B cell (primary cell): ENCODE data around the gene BNIP5. TPM values are rescaled to one million over a fixed set of nuclear protein-coding genes. Genes with fewer than 3 reads are reported as not detected.

ENCODE experiments used
- ATAC-seq: fragments of 200-7000 bp; cut with Tn5 transposase; one replicate; pipeline ENCODE4 v1.10.0; 2021; ENCODE audit warnings: low read depth, mild to moderate bottlenecking, moderate number of reproducible peaks, moderate library complexity
- CTCF ChIA-PET: fragments of 350-600 bp; sonication (Branson Sonifier 250); formaldehyde crosslinking; loops from one replicate; lab custom pipeline; 2021; ENCODE audit warnings: antibody characterized with exemption, inconsistent platforms; lab: Charles Lee
- POLR2A ChIA-PET: fragments of 350-600 bp; sonication (Branson Sonifier 250); formaldehyde crosslinking; loops from one replicate; lab custom pipeline; 2021; ENCODE audit warnings: antibody characterized with exemption; lab: Charles Lee
- DNase-seq: peaks from one replicate; pipeline ENCODE4 v3.0.0; 2013
- H2AFZ ChIP-seq: 2 replicates; pipeline ENCODE4 v1.6.1; 2012; ENCODE audit warnings: mild to moderate bottlenecking, low read depth, low read length; ENCODE audit not compliant: insufficient read depth, poor library complexity, severe bottlenecking
- H3K27ac ChIP-seq, 2 donors: 1 replicate in 1 of 2; 2 replicates in 1 of 2; pipeline ENCODE4 v1.5.1; 2012 to 2013; ENCODE audit warnings: low read length in 2 of 2, mild to moderate bottlenecking in 2 of 2, moderate library complexity in 1 of 2
- H3K27me3 ChIP-seq, 4 experiments: fragments of 200-600 bp in 1 of 4; sonication (generic) in 1 of 4; replicated peaks in 1 of 4; 1 replicate in 2 of 4; 2 replicates in 2 of 4; pipeline versions ENCODE4 v1.6.1 to v1.7.0; 2013 to 2016; ENCODE audit warnings: low read length in 3 of 4, mild to moderate bottlenecking in 2 of 4, mixed read lengths in 1 of 4, moderate library complexity in 1 of 4; ENCODE audit not compliant: insufficient read depth in 4 of 4, control insufficient read depth in 3 of 4; ENCODE audit errors: control extremely low read depth in 1 of 4
- H3K36me3 ChIP-seq, 2 experiments: replicated peaks in 1 of 2; 1 replicate in 1 of 2; 2 replicates in 1 of 2; pipeline versions ENCODE4 v1.6.1 to v1.7.1; 2013; ENCODE audit warnings: low read length in 1 of 2; ENCODE audit not compliant: insufficient read depth in 2 of 2, control insufficient read depth in 1 of 2; ENCODE audit errors: control extremely low read depth in 1 of 2, extremely low read depth in 1 of 2
- H3K4me1 ChIP-seq, 2 donors: fragments of 200-600 bp in 1 of 2; sonication (generic) in 1 of 2; 1 replicate in 1 of 2; 2 replicates in 1 of 2; pipeline versions ENCODE4 v1.5.1 to v1.6.1; 2013 to 2017; ENCODE audit warnings: low read length in 2 of 2; ENCODE audit not compliant: control insufficient read depth in 2 of 2, insufficient read depth in 2 of 2
- H3K4me2 ChIP-seq: replicated peaks from 2 replicates; pipeline ENCODE3; 2012; ENCODE audit warnings: mild to moderate bottlenecking, low read depth, low read length; ENCODE audit not compliant: poor library complexity, severe bottlenecking
- H3K4me3 ChIP-seq, 5 experiments: fragments of 200-600 bp in 1 of 5; sonication (generic) in 1 of 5; 1 replicate in 3 of 5; 2 replicates in 2 of 5; pipeline versions ENCODE4 v1.5.1 to v1.7.0; 2011 to 2016; ENCODE audit warnings: low read length in 4 of 5, mild to moderate bottlenecking in 4 of 5, low read depth in 2 of 5, control low read depth in 1 of 5, moderate library complexity in 1 of 5; ENCODE audit not compliant: insufficient read depth in 1 of 5; ENCODE audit errors: control extremely low read depth in 1 of 5, extremely low read depth in 1 of 5
- H3K79me2 ChIP-seq: fragments of 200-600 bp; sonication (generic); one replicate; pipeline ENCODE4 v1.6.0; 2016; ENCODE audit warnings: low read length; ENCODE audit not compliant: control insufficient read depth, insufficient read depth
- H3K9ac ChIP-seq: fragments of 200-600 bp; sonication (generic); 2 replicates; pipeline ENCODE4 v1.6.1; 2017; ENCODE audit warnings: mild to moderate bottlenecking, low read length, moderate library complexity
- H3K9me3 ChIP-seq, 3 donors: one replicate each; pipeline versions ENCODE4 v1.6.1 to v1.7.1; 2013; ENCODE audit warnings: low read length in 2 of 3; ENCODE audit not compliant: control insufficient read depth in 2 of 3, insufficient read depth in 1 of 3; ENCODE audit errors: control extremely low read depth in 1 of 3
- H4K20me1 ChIP-seq: 2 replicates; pipeline ENCODE4 v1.6.0; 2012; ENCODE audit warnings: mild to moderate bottlenecking, low read length; ENCODE audit not compliant: insufficient read depth, control insufficient read depth, poor library complexity, severe bottlenecking
- H3K27ac Mint-ChIP-seq: one replicate; pipeline ENCODE4 v1.8.0; 2021; ENCODE audit warnings: mixed read lengths
- H3K27me3 Mint-ChIP-seq: one replicate; pipeline ENCODE4 v1.8.0; 2021; ENCODE audit warnings: mixed read lengths
- H3K4me1 Mint-ChIP-seq: one replicate; pipeline ENCODE4 v1.8.0; 2021; ENCODE audit warnings: mixed read lengths
- H3K4me3 Mint-ChIP-seq: one replicate; pipeline ENCODE4 v1.8.0; 2021; ENCODE audit warnings: mixed read lengths
- H3K9me3 Mint-ChIP-seq: one replicate; pipeline ENCODE4 v1.8.0; 2022; ENCODE audit warnings: mixed read lengths; ENCODE audit not compliant: insufficient read depth
- CTCF ChIP-seq: fragments of 200-600 bp; IDR thresholded peaks from one replicate; pipeline ENCODE4 v1.8.0; 2022; ENCODE audit warnings: antibody characterized with exemption, mild to moderate bottlenecking
- EZH2 ChIP-seq: IDR thresholded peaks from 2 replicates; pipeline ENCODE4 v1.6.1; 2012; ENCODE audit warnings: borderline replicate concordance, low read depth, mild to moderate bottlenecking, moderate library complexity, low read length; ENCODE audit not compliant: insufficient read depth, poor library complexity, severe bottlenecking
- WGBS: methylation state at CpG from one replicate; pipeline ENCODE4 v1.1.5; 2013; ENCODE audit warnings: missing lambda C conversion rate; ENCODE audit not compliant: insufficient coverage; 5-methylcytosine and 5-hydroxymethylcytosine counted together
- intact Hi-C: fragments of 100-400 bp; cut with micrococcal nuclease; formaldehyde crosslinking; loops from one replicate; pipeline ENCODE4 v1.10.0; 2022
- polyA plus RNA-seq: library from polyadenylated mRNA; depleted of rRNA; stranded (reverse); fragments of >200 nt; gene quantifications from 2 replicates; pipeline ENCODE4 v1.2.3, GENCODE V29; 2012
- total RNA-seq, 2 donors: library from RNA; stranded (reverse); fragments of 120-200 nt in 1 of 2; gene quantifications; 1 replicate in 1 of 2; 2 replicates in 1 of 2; pipeline versions ENCODE4 v1.2.3 to v1.2.4, GENCODE V29; 2013 to 2022

Gene BNIP5
- total and polyA plus RNA-seq, 2 donors (not counting 1 experiment from before 2014, with no cell fraction given) = 0.06 to 0.10 TPM

- Histone ChIP-seq H3K27me3 (no peaks in the 10 kb centered on the region), H3K27ac (no peak overlapping the region), H3K9ac (no peak overlapping the region), H3K4me3 (no peak overlapping the region), H4K20me1 (no peaks in the 10 kb centered on the region), H3K4me2 (no peak overlapping the region), H3K9me3 (peaks cover 0 to 3% (median under 1%) of the 10 kb centered on the region in 3 donors), H3K36me3 (no peaks in the 10 kb centered on the region), H2AFZ (no peak overlapping the region), H3K4me1 (no peaks in the 10 kb centered on the region), H3K79me2 (no peaks in the 10 kb centered on the region)
- TF ChIP-seq CTCF (no peak), EZH2 (no peak)
- H3K4me1 Mint-ChIP-seq = no peaks in the 10 kb centered on the region
- intact Hi-C loops = no loop called here
- 75% methylated on average over 11 of the region's 15 CpGs for WGBS
- no peaks in the 10 kb centered on the region for H3K27me3 Mint-ChIP-seq
- CTCF ChIA-PET = interaction anchor here (2.6 to 15.7 kb wide), 2 partner anchors 10 to 46 kb away, joined by 11 to 149 read pairs; no protein-coding TSS in a partner anchor
- no peak for DNase-seq
- H3K9me3 Mint-ChIP-seq = peaks cover 2% of the 10 kb centered on the region
- POLR2A ChIA-PET = no interaction called here
- H3K4me3 Mint-ChIP-seq = no peak overlapping the region
- H3K27ac Mint-ChIP-seq = no peak overlapping the region
- no peak for ATAC-seq
Measured at GRCh38 chr6:36350681-36351571, 14.2 kb upstream of the BNIP5 start.

GRCh38 chr6:36350082-36350481 lies 13.4 kb upstream of the BNIP5 start:
- H3K4me3 ChIP-seq = no peak overlapping the region
- H3K27ac Mint-ChIP-seq = no peak overlapping the region
- no peaks in the 10 kb centered on the region for H3K36me3 ChIP-seq
- POLR2A ChIA-PET = interaction anchor here (0.6 kb wide), 1 partner anchor 896 kb away, joined by 3 read pairs; no protein-coding TSS in a partner anchor
- no peak overlapping the region for H3K9ac ChIP-seq
- no peak overlapping the region for H3K4me2 ChIP-seq
- WGBS = 30% methylated on average over 3 of the region's 4 CpGs
- no peaks in the 10 kb centered on the region for H3K27me3 ChIP-seq
- H3K9me3 Mint-ChIP-seq = peaks cover 2% of the 10 kb centered on the region
- H3K79me2 ChIP-seq = no peaks in the 10 kb centered on the region
- no peaks in the 10 kb centered on the region for H4K20me1 ChIP-seq
- TF ChIP-seq EZH2 (no peak), CTCF (no peak)
- H3K4me1 ChIP-seq = no peaks in the 10 kb centered on the region
- no peak overlapping the region for H3K4me3 Mint-ChIP-seq
- ATAC-seq (no peak), DNase-seq (no peak)
- H2AFZ ChIP-seq = no peak overlapping the region
- intact Hi-C loops = no loop called here
- no peak overlapping the region for H3K27ac ChIP-seq
- no peaks in the 10 kb centered on the region for H3K27me3 Mint-ChIP-seq
- H3K9me3 ChIP-seq = peaks cover 0 to 3% (median 2%) of the 10 kb centered on the region in 3 donors
- CTCF ChIA-PET = interaction anchor here (2.6 to 15.7 kb wide), 2 partner anchors 9 to 45 kb away, joined by 11 to 149 read pairs; no protein-coding TSS in a partner anchor
- H3K4me1 Mint-ChIP-seq = no peaks in the 10 kb centered on the region
